ENCODE measurements around the gene FYN.

DNA sequence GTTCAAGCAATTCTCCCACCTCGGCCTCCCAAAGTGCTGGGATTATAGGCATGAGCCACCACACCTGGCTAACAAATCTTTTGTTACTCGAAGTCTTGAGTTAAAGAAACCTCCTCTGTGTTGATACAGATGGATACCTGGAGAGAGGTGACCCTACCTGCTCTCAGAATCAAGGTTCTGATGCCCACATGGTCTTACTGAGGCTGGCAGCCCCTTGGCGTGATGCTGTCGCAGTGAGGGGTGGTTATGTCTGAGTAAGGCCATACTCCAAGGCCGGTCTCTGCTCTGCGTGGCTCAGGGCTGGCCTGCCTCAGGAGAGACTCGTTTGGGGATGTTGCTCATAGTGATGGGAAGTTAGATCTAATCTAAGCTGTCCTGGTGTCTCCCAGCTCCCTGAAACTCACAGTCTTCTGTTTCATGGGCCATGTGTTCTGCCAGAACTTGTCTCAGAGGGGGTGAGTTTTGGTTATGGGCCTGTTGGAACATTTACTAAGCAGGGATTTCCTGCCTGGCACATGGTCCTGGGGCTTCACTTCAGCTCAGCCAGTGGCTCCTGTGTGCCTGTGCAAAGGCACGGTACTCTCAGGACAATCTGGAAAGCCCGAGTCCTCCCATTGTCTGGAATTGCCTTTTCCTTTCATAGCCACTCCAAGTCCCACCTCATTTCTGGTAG, 250.1 kb downstream of the FYN start:
- TF ChIP-seq RBBP5 (conservative IDR thresholded peaks at IDR 0.05) = no peak
- TF ChIP-seq, protein P1, sequence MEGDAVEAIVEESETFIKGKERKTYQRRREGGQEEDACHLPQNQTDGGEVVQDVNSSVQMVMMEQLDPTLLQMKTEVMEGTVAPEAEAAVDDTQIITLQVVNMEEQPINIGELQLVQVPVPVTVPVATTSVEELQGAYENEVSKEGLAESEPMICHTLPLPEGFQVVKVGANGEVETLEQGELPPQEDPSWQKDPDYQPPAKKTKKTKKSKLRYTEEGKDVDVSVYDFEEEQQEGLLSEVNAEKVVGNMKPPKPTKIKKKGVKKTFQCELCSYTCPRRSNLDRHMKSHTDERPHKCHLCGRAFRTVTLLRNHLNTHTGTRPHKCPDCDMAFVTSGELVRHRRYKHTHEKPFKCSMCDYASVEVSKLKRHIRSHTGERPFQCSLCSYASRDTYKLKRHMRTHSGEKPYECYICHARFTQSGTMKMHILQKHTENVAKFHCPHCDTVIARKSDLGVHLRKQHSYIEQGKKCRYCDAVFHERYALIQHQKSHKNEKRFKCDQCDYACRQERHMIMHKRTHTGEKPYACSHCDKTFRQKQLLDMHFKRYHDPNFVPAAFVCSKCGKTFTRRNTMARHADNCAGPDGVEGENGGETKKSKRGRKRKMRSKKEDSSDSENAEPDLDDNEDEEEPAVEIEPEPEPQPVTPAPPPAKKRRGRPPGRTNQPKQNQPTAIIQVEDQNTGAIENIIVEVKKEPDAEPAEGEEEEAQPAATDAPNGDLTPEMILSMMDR (IDR thresholded peaks at IDR 0.05 in 2 of 3, conservative IDR thresholded peaks at IDR 0.05 in 1 of 3; ENCODE audit: control insufficient read depth in 2 of 3, extremely low read depth in 1 of 3, insufficient read depth in 1 of 3, low read depth in 3 of 3, low read length in 3 of 3) = no peak
- TF ChIP-seq FOS (IDR thresholded peaks at IDR 0.05; ENCODE audit: borderline replicate concordance, extremely low read depth, insufficient read length) = no peak
- no peak for TF ChIP-seq HDAC2 (IDR thresholded peaks at IDR 0.05)
- no peak for TF ChIP-seq JUND (IDR thresholded peaks at IDR 0.05; ENCODE audit: low read depth, low read length)
- TF ChIP-seq POLR2A (IDR thresholded peaks at IDR 0.05; ENCODE audit: low read depth, low read length) = no peak
- TF ChIP-seq ZZZ3 (IDR thresholded peaks at IDR 0.05; ENCODE audit: control insufficient read depth, insufficient read length, low read depth) = no peak
- TF ChIP-seq BRCA1 (IDR thresholded peaks at IDR 0.05; ENCODE audit: low read depth, low read length) = no peak
- no peak for TF ChIP-seq HDAC6 (IDR thresholded peaks at IDR 0.05; ENCODE audit: unreplicated experiment)
- no peak for TF ChIP-seq TARDBP (IDR thresholded peaks at IDR 0.05; ENCODE audit: borderline replicate concordance)
